B cell (primary cell): ENCODE results near the gene ARMC12.

Experiments used
- EZH2 ChIP-seq: IDR thresholded peaks from 2 replicates; pipeline ENCODE4 v1.6.1; 2012; ENCODE audit warnings: borderline replicate concordance, low read depth, mild to moderate bottlenecking, moderate library complexity, low read length; ENCODE audit not compliant: insufficient read depth, poor library complexity, severe bottlenecking
- TF ChIP-seq, protein P1 (sequence below): fragments of 200-600 bp; IDR thresholded peaks from one replicate; pipeline ENCODE4 v1.8.0; 2022; ENCODE audit warnings: antibody characterized with exemption, mild to moderate bottlenecking

DNA sequence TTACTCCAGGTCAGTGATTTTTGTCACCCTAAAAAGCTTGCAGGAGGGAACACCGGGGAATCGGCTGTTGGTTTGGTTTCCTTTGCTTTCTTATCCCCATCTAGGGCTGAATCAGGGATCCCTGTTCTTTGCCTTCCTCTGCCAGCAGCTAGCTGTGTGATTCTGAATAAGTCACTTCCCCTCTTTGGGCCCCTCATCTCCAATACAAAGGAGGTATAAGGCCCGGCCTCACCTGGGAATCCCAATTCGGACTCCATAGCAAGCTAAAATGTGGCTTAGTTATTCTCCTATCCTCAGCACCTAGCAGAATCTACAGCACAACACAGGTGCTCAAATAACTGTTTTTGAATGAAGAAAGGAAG lies 18.5 kb upstream of the ARMC12 start:
- TF ChIP-seq, protein P1, sequence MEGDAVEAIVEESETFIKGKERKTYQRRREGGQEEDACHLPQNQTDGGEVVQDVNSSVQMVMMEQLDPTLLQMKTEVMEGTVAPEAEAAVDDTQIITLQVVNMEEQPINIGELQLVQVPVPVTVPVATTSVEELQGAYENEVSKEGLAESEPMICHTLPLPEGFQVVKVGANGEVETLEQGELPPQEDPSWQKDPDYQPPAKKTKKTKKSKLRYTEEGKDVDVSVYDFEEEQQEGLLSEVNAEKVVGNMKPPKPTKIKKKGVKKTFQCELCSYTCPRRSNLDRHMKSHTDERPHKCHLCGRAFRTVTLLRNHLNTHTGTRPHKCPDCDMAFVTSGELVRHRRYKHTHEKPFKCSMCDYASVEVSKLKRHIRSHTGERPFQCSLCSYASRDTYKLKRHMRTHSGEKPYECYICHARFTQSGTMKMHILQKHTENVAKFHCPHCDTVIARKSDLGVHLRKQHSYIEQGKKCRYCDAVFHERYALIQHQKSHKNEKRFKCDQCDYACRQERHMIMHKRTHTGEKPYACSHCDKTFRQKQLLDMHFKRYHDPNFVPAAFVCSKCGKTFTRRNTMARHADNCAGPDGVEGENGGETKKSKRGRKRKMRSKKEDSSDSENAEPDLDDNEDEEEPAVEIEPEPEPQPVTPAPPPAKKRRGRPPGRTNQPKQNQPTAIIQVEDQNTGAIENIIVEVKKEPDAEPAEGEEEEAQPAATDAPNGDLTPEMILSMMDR: no peak
- TF ChIP-seq EZH2: no peak
